Fibroblast of lung (primary cell): Measurements from ENCODE around the gene DLK1. TPM values are rescaled to one million over a fixed set of nuclear protein-coding genes. Genes with fewer than 3 reads are reported as not detected.

Experiments
- DNase-seq, 2 donors: peaks; one replicate each; pipeline versions ENCODE4 v3.0.0 to v3.0.0-alpha.2; 2010; ENCODE audit warnings: low read depth in 2 of 2
- H2AFZ ChIP-seq: 2 replicates; pipeline ENCODE4 v1.5.1; 2012; ENCODE audit warnings: low read length, control low read depth, inconsistent platforms
- H3K27ac ChIP-seq: 2 replicates; pipeline ENCODE4 v1.5.1; 2011; ENCODE audit warnings: low read length, control low read depth; ENCODE audit not compliant: insufficient read depth
- H3K27me3 ChIP-seq: 2 replicates; pipeline ENCODE4 v1.5.1; 2011; ENCODE audit warnings: mild to moderate bottlenecking, low read length; ENCODE audit not compliant: control insufficient read depth, insufficient read depth
- H3K36me3 ChIP-seq: 2 replicates; pipeline ENCODE4 v1.5.1; 2011; ENCODE audit warnings: low read length; ENCODE audit not compliant: control insufficient read depth, insufficient read depth
- H3K4me1 ChIP-seq: 2 replicates; pipeline ENCODE4 v1.5.1; 2011; ENCODE audit warnings: low read length; ENCODE audit not compliant: control insufficient read depth, insufficient read depth; ENCODE audit errors: extremely low read depth
- H3K4me2 ChIP-seq: 2 replicates; pipeline ENCODE4 v1.5.1; 2011; ENCODE audit warnings: low read length, control low read depth; ENCODE audit not compliant: insufficient read depth; ENCODE audit errors: extremely low read depth
- H3K4me3 ChIP-seq, 4 experiments: fragments of 200-600 bp in 1 of 4; sonication (generic) in 1 of 4; replicated peaks in 1 of 4; 2 replicates each; pipeline ENCODE4 v1.5.1; 2011 to 2016; ENCODE audit warnings: low read length in 4 of 4, low read depth in 3 of 4, mild to moderate bottlenecking in 3 of 4, control low read depth in 2 of 4, inconsistent platforms in 1 of 4, mixed read lengths in 1 of 4; ENCODE audit not compliant: insufficient read depth in 1 of 4; ENCODE audit errors: control extremely low read depth in 1 of 4
- H3K79me2 ChIP-seq: 2 replicates; pipeline ENCODE4 v1.5.1; 2012; ENCODE audit warnings: mild to moderate bottlenecking, low read length, inconsistent platforms; ENCODE audit not compliant: control insufficient read depth, insufficient read depth
- H3K9ac ChIP-seq: 2 replicates; pipeline ENCODE4 v1.5.1; 2011; ENCODE audit warnings: mild to moderate bottlenecking, low read length, control low read depth; ENCODE audit not compliant: insufficient read depth
- H3K9me3 ChIP-seq: 2 replicates; pipeline ENCODE4 v1.5.1; 2012; ENCODE audit warnings: low read depth, low read length; ENCODE audit not compliant: control insufficient read depth, insufficient read depth
- H4K20me1 ChIP-seq: 2 replicates; pipeline ENCODE4 v1.5.1; 2011; ENCODE audit warnings: low read length; ENCODE audit not compliant: control insufficient read depth, insufficient read depth; ENCODE audit errors: extremely low read depth
- EZH2 ChIP-seq: IDR thresholded peaks from 2 replicates; pipeline ENCODE4 v1.5.1; 2012; ENCODE audit warnings: low read length, control low read depth, mild to moderate bottlenecking; ENCODE audit errors: missing control alignments
- polyA plus RNA-seq, 2 donors: library from polyadenylated mRNA; depleted of rRNA in 1 of 2; stranded (reverse) in 1 of 2; unstranded in 1 of 2; fragments of >200 nt; gene quantifications; 2 replicates each; pipeline ENCODE4 v1.2.1, GENCODE V29; 2011 to 2012; ENCODE audit warnings: missing spikeins in 1 of 2
- total RNA-seq: library from RNA; depleted of rRNA; stranded (reverse); fragments of >200 nt; gene quantifications from 2 replicates; pipeline ENCODE4 v1.2.1, GENCODE V29; 2014
- TF ChIP-seq, protein P1 (sequence below), 2 donors: IDR thresholded peaks in 1 of 2; conservative IDR thresholded peaks in 1 of 2; 1 replicate in 1 of 2; 2 replicates in 1 of 2; pipeline ENCODE4 v1.5.1; 2011 to 2012; ENCODE audit warnings: low read length in 2 of 2, control low read depth in 1 of 2, inconsistent platforms in 1 of 2, low read depth in 1 of 2, mild to moderate bottlenecking in 1 of 2

DLK1 gene
- total and polyA plus RNA-seq, 2 donors (not counting 1 experiment from before 2014, with no cell fraction given), result not detected

- DNase-seq, result no peak
- H3K4me1 ChIP-seq, result no peaks in the 10 kb centered on the region
- no peaks in the 10 kb centered on the region for H3K36me3 ChIP-seq
- TF ChIP-seq, protein P1, sequence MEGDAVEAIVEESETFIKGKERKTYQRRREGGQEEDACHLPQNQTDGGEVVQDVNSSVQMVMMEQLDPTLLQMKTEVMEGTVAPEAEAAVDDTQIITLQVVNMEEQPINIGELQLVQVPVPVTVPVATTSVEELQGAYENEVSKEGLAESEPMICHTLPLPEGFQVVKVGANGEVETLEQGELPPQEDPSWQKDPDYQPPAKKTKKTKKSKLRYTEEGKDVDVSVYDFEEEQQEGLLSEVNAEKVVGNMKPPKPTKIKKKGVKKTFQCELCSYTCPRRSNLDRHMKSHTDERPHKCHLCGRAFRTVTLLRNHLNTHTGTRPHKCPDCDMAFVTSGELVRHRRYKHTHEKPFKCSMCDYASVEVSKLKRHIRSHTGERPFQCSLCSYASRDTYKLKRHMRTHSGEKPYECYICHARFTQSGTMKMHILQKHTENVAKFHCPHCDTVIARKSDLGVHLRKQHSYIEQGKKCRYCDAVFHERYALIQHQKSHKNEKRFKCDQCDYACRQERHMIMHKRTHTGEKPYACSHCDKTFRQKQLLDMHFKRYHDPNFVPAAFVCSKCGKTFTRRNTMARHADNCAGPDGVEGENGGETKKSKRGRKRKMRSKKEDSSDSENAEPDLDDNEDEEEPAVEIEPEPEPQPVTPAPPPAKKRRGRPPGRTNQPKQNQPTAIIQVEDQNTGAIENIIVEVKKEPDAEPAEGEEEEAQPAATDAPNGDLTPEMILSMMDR (conservative IDR thresholded peaks at IDR 0.05 in 1 of 2, IDR thresholded peaks at IDR 0.05 in 1 of 2; ENCODE audit: low read depth in 1 of 2, low read length in 2 of 2), result no peak
- TF ChIP-seq EZH2, result no peak
- no peaks in the 10 kb centered on the region for H3K79me2 ChIP-seq
- no peak overlapping the region for H3K27ac ChIP-seq
- no peak overlapping the region for H3K4me3 ChIP-seq
- H4K20me1 ChIP-seq, result no peaks in the 10 kb centered on the region
- no peaks in the 10 kb centered on the region for H3K9me3 ChIP-seq
- H3K4me2 ChIP-seq, result no peak overlapping the region
- no peak overlapping the region for H2AFZ ChIP-seq
- H3K9ac ChIP-seq, result no peak overlapping the region
- H3K27me3 ChIP-seq, result no peaks in the 10 kb centered on the region
These were observed 22.3 kb downstream of the DLK1 start for GRCh38 chr14:100748944-100749343.

GRCh38 chr14:100749967-100750597 is 23.4 kb downstream of the DLK1 start:
- Histone ChIP-seq H2AFZ (no peak overlapping the region), H3K27ac (no peak overlapping the region), H3K9ac (no peak overlapping the region), H4K20me1 (no peaks in the 10 kb centered on the region), H3K4me1 (no peaks in the 10 kb centered on the region), H3K27me3 (no peaks in the 10 kb centered on the region), H3K79me2 (no peaks in the 10 kb centered on the region), H3K4me3 (no peak overlapping the region), H3K4me2 (no peak overlapping the region), H3K36me3 (no peaks in the 10 kb centered on the region), H3K9me3 (no peaks in the 10 kb centered on the region)
- no peak for DNase-seq
- TF ChIP-seq, protein P1 (conservative IDR thresholded peaks at IDR 0.05 in 1 of 2, IDR thresholded peaks at IDR 0.05 in 1 of 2; ENCODE audit: low read depth in 1 of 2, low read length in 2 of 2), result no peak
- no peak for TF ChIP-seq EZH2

- Histone ChIP-seq H2AFZ (no peak overlapping the region), H3K4me1 (no peaks in the 10 kb centered on the region), H3K9ac (no peak overlapping the region), H3K27me3 (no peaks in the 10 kb centered on the region), H3K4me3 (no peak overlapping the region), H3K36me3 (no peaks in the 10 kb centered on the region), H3K4me2 (no peak overlapping the region), H4K20me1 (no peaks in the 10 kb centered on the region), H3K27ac (no peak overlapping the region), H3K9me3 (no peaks in the 10 kb centered on the region), H3K79me2 (no peaks in the 10 kb centered on the region)
- DNase-seq, result no peak
- no peak for TF ChIP-seq EZH2
- TF ChIP-seq, protein P1 (conservative IDR thresholded peaks at IDR 0.05 in 1 of 2, IDR thresholded peaks at IDR 0.05 in 1 of 2; ENCODE audit: low read depth in 1 of 2, low read length in 2 of 2), result no peak
These were observed 24.3 kb downstream of the DLK1 start for GRCh38 chr14:100750762-100751699.
